Esophagus squamous epithelium (tissue), 5 donors: ENCODE measurements around the gene UQCRFS1. TPM values are rescaled to one million over a fixed set of nuclear protein-coding genes. Genes with fewer than 3 reads are reported as not detected.

ENCODE experiments used
- DNase-seq: peaks from one replicate; lab custom pipeline; 2025; lab: John Stamatoyannopoulos, UW
- H3K27ac ChIP-seq, 4 donors: fragments of 200-600 bp; sonication (generic); one replicate each; pipeline ENCODE4 v1.5.1; 2016 to 2019; ENCODE audit warnings: mild to moderate bottlenecking in 1 of 4
- H3K27me3 ChIP-seq, 4 donors: fragments of 200-600 bp; sonication (generic); 1 replicate in 3 of 4; 2 replicates in 1 of 4; pipeline versions ENCODE4 v1.5.1 to v1.6.0; 2017 to 2021; ENCODE audit warnings: antibody characterized with exemption in 1 of 4
- H3K36me3 ChIP-seq, 3 donors: fragments of 200-600 bp; sonication (generic); one replicate each; pipeline ENCODE4 v1.5.1; 2016 to 2019
- H3K4me1 ChIP-seq, 3 donors: fragments of 200-600 bp; sonication (generic); one replicate each; pipeline ENCODE4 v1.5.1; 2017 to 2019
- H3K4me3 ChIP-seq, 4 donors: fragments of 200-600 bp; sonication (generic); 1 replicate in 3 of 4; 2 replicates in 1 of 4; pipeline ENCODE4 v1.5.1; 2016 to 2019; ENCODE audit warnings: mild to moderate bottlenecking in 2 of 4, moderate library complexity in 1 of 4
- H3K9me3 ChIP-seq, 3 donors: fragments of 200-600 bp; sonication (generic); one replicate each; pipeline ENCODE4 v1.5.1; 2016 to 2019
- CTCF ChIP-seq, 6 experiments: fragments of 450-650 bp in 4 of 6; fragments of 200-600 bp in 2 of 6; sonication (generic) in 2 of 6; IDR thresholded peaks; one replicate each; pipeline ENCODE4 v1.5.1; 2016 to 2019; ENCODE audit warnings: antibody characterized with exemption in 6 of 6, mild to moderate bottlenecking in 4 of 6, moderate library complexity in 4 of 6
- POLR2A ChIP-seq, 4 donors: fragments of 450-650 bp; IDR thresholded peaks; one replicate each; pipeline ENCODE4 v1.6.1; 2017; ENCODE audit warnings: antibody characterized with exemption in 4 of 4, mild to moderate bottlenecking in 4 of 4, moderate library complexity in 3 of 4
- WGBS, 2 donors: methylation state at CpG; one replicate each; pipeline ENCODE4 v1.1.5; 2018; 5-methylcytosine and 5-hydroxymethylcytosine counted together
- intact Hi-C: fragments of 100-400 bp; cut with DNase I; formaldehyde crosslinking; loops from one replicate; pipeline ENCODE4 v1.15.0; 2022
- small RNA-seq, 4 donors: library from RNA; depleted of rRNA; stranded (forward); fragments of <200 nt; gene quantifications; one replicate each; pipeline ENCODE3, GENCODE V24; 2016
- total RNA-seq, 4 donors: library from RNA; depleted of rRNA; stranded (reverse); fragments of >200 nt; gene quantifications; one replicate each; pipeline ENCODE4 v1.1.0, GENCODE V29; 2016
- donor health status: DM: yes; HTN: yes; CAD: no.

UQCRFS1 gene
- total RNA-seq, 4 donors from 2014 or later: 23.7 to 41.1 (median 36.9) TPM

GRCh38 chr19:29170554-29170953 lies 42.4 kb downstream of the UQCRFS1 start:
- Histone ChIP-seq H3K9me3 (peaks cover 0 to 3% (median 0%) of the 10 kb centered on the region in 3 donors), H3K27ac (no peak overlapping the region), H3K27me3 (no peaks in the 10 kb centered on the region), H3K4me3 (no peak overlapping the region), H3K36me3 (no peaks in the 10 kb centered on the region), H3K4me1 (no peaks in the 10 kb centered on the region)
- intact Hi-C loops: no loop called here
- no peak for DNase-seq
- TF ChIP-seq CTCF (IDR thresholded peaks at IDR 0.05) (no peak), POLR2A (IDR thresholded peaks at IDR 0.05) (no peak)
- 35 to 71% methylated on average over 1 of the region's 1 CpG for WGBS, 2 donors

GRCh38 chr19:29162694-29163093 lies 50.3 kb downstream of the UQCRFS1 start:
- no peaks in the 10 kb centered on the region for H3K9me3 ChIP-seq
- H3K27me3 ChIP-seq: no peaks in the 10 kb centered on the region
- H3K27ac ChIP-seq: no peak overlapping the region
- no peak for DNase-seq
- H3K4me3 ChIP-seq: no peak overlapping the region
- H3K36me3 ChIP-seq: no peaks in the 10 kb centered on the region
- intact Hi-C loops: no loop called here
- H3K4me1 ChIP-seq: no peaks in the 10 kb centered on the region
- TF ChIP-seq CTCF (IDR thresholded peaks at IDR 0.05) (no peak), POLR2A (IDR thresholded peaks at IDR 0.05) (no peak)
- WGBS, 2 donors: 20 to 21% methylated on average over 2 to 3 of the region's 3 CpGs

- intact Hi-C loops: no loop called here
- Histone ChIP-seq H3K27me3 (no peaks in the 10 kb centered on the region), H3K4me3 (no peak overlapping the region), H3K4me1 (no peaks in the 10 kb centered on the region), H3K36me3 (no peaks in the 10 kb centered on the region), H3K9me3 (no peaks in the 10 kb centered on the region), H3K27ac (no peak overlapping the region)
- TF ChIP-seq CTCF (IDR thresholded peaks at IDR 0.05) (no peak), POLR2A (IDR thresholded peaks at IDR 0.05) (no peak)
- 69 to 74% methylated on average over 2 of the region's 2 CpGs for WGBS, 2 donors
- no peak for DNase-seq
Observed at GRCh38 chr19:29155683-29156082, 57.3 kb downstream of the UQCRFS1 start.

Small RNA genes lying within 50 kb of the gene (small RNA-seq; reads per million reads assigned to genes)
- gene RN7SL340P: 0 reads per million in 4 donors
